Esophagus squamous epithelium (tissue), 4 donors: ENCODE results near the gene ATF1.

ENCODE experiments used
- POLR2A ChIP-seq, 4 donors: fragments of 450-650 bp; IDR thresholded peaks; one replicate each; pipeline ENCODE4 v1.6.1; 2017; ENCODE audit warnings: antibody characterized with exemption in 4 of 4, mild to moderate bottlenecking in 4 of 4, moderate library complexity in 3 of 4
- TF ChIP-seq, protein P1 (sequence below), 6 experiments: fragments of 450-650 bp in 4 of 6; fragments of 200-600 bp in 2 of 6; sonication (generic) in 2 of 6; IDR thresholded peaks; one replicate each; pipeline ENCODE4 v1.5.1; 2016 to 2019; ENCODE audit warnings: antibody characterized with exemption in 6 of 6, mild to moderate bottlenecking in 4 of 6, moderate library complexity in 4 of 6

DNA sequence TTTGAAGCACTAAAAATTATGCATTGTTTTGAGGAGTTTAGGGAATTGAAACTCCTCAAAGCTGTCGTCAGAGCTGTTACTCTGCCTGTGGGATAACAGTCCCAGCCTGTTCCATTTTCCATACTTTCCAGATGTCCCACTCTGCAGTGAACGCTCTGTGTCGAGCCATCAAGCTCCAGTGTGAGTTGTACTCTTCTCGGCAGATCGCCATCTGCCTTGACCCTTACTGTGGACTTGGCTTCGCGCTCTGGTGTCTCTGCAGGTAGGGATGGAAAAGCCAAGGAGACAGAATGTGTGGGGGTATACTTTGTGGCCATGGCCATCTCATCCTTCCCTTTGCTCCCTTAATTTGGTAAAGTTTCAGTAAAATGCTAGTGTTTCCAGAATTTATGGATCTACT is 35.5 kb upstream of the ATF1 start:
- TF ChIP-seq, protein P1, sequence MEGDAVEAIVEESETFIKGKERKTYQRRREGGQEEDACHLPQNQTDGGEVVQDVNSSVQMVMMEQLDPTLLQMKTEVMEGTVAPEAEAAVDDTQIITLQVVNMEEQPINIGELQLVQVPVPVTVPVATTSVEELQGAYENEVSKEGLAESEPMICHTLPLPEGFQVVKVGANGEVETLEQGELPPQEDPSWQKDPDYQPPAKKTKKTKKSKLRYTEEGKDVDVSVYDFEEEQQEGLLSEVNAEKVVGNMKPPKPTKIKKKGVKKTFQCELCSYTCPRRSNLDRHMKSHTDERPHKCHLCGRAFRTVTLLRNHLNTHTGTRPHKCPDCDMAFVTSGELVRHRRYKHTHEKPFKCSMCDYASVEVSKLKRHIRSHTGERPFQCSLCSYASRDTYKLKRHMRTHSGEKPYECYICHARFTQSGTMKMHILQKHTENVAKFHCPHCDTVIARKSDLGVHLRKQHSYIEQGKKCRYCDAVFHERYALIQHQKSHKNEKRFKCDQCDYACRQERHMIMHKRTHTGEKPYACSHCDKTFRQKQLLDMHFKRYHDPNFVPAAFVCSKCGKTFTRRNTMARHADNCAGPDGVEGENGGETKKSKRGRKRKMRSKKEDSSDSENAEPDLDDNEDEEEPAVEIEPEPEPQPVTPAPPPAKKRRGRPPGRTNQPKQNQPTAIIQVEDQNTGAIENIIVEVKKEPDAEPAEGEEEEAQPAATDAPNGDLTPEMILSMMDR (IDR thresholded peaks at IDR 0.05), result no peak
- no peak for TF ChIP-seq POLR2A (IDR thresholded peaks at IDR 0.05)
